Epithelial cell of esophagus (primary cell): ENCODE data around the gene MEP1A.
"Not testable (repeated sequence)": the region's sequence is repeated elsewhere in the genome, so short reads cannot be mapped to it uniquely, and the experiment has no call there.

Source experiments
- DNase-seq: peaks from one replicate; pipeline ENCODE4 v3.0.0; 2010; ENCODE audit warnings: low read depth
- H3K4me3 ChIP-seq: 2 replicates; pipeline ENCODE4 v1.5.1; 2011; ENCODE audit warnings: mild to moderate bottlenecking, low read length, control low read depth
- TF ChIP-seq, protein P1 (sequence below): IDR thresholded peaks from 2 replicates; pipeline ENCODE4 v1.5.1; 2011; ENCODE audit warnings: low read depth, mild to moderate bottlenecking, low read length, control low read depth, inconsistent platforms; ENCODE audit not compliant: insufficient read depth; ENCODE audit errors: missing control alignments

Gene MEP1A

GRCh38 chr6:46845126-46845525 is 51.9 kb downstream of the MEP1A start:
- no peak overlapping the region for H3K4me3 ChIP-seq
- no peak for DNase-seq
- TF ChIP-seq, protein P1, sequence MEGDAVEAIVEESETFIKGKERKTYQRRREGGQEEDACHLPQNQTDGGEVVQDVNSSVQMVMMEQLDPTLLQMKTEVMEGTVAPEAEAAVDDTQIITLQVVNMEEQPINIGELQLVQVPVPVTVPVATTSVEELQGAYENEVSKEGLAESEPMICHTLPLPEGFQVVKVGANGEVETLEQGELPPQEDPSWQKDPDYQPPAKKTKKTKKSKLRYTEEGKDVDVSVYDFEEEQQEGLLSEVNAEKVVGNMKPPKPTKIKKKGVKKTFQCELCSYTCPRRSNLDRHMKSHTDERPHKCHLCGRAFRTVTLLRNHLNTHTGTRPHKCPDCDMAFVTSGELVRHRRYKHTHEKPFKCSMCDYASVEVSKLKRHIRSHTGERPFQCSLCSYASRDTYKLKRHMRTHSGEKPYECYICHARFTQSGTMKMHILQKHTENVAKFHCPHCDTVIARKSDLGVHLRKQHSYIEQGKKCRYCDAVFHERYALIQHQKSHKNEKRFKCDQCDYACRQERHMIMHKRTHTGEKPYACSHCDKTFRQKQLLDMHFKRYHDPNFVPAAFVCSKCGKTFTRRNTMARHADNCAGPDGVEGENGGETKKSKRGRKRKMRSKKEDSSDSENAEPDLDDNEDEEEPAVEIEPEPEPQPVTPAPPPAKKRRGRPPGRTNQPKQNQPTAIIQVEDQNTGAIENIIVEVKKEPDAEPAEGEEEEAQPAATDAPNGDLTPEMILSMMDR: no peak

GRCh38 chr6:46848684-46849360 is 55.6 kb downstream of the MEP1A start:
- H3K4me3 ChIP-seq: no peak overlapping the region

GRCh38 chr6:46849361-46849690 is 56.1 kb downstream of the MEP1A start:
- TF ChIP-seq, protein P1: no peak
- H3K4me3 ChIP-seq: no peak overlapping the region

More at GRCh38 chr6:46848684-46849360, 55.6 kb downstream of the MEP1A start:
- peak; percentile 79 for DNase-seq
- TF ChIP-seq, protein P1: peak; percentile 79

GRCh38 chr6:46850792-46851191 is 57.6 kb downstream of the MEP1A start:
- TF ChIP-seq, protein P1: no peak
- no peak for DNase-seq
- no peak overlapping the region for H3K4me3 ChIP-seq

More at GRCh38 chr6:46849361-46849690, 56.1 kb downstream of the MEP1A start:
- DNase-seq: peak; percentile 10

- not testable (repeated sequence) for H3K4me3 ChIP-seq
These were observed 58.4 kb downstream of the MEP1A start for GRCh38 chr6:46851576-46851975.

DNA sequence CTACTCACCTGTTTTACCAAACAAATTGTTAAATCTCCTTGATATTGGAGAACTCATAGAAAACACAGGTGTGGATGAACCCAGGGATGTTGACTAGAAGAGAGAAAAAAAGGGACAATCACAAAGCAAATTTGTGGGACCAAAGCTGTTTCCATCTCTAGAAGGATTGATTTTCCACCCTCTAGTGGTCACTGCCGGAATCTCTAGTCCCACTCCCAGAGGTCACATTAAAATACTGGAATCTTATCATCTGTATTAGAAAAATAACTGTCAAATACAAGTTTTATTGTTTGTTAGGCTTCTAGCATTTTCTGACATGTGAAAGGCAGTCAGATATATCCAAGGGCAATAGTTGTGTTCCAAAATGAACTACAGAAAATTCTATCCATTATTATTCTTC is 62.8 kb downstream of the MEP1A start:
- TF ChIP-seq, protein P1: peak; percentile 82
- not testable (repeated sequence) for H3K4me3 ChIP-seq
- DNase-seq: peak; percentile 25

More at GRCh38 chr6:46851576-46851975, 58.4 kb downstream of the MEP1A start:
- DNase-seq: not testable (repeated sequence)

- no peak overlapping the region for H3K4me3 ChIP-seq
- peak; percentile 8 for DNase-seq
- TF ChIP-seq, protein P1: no peak
These were observed 69.2 kb downstream of the MEP1A start for GRCh38 chr6:46862381-46862780.
